ENCODE results near the gene ZIC1.

ZIC1 gene

DNA sequence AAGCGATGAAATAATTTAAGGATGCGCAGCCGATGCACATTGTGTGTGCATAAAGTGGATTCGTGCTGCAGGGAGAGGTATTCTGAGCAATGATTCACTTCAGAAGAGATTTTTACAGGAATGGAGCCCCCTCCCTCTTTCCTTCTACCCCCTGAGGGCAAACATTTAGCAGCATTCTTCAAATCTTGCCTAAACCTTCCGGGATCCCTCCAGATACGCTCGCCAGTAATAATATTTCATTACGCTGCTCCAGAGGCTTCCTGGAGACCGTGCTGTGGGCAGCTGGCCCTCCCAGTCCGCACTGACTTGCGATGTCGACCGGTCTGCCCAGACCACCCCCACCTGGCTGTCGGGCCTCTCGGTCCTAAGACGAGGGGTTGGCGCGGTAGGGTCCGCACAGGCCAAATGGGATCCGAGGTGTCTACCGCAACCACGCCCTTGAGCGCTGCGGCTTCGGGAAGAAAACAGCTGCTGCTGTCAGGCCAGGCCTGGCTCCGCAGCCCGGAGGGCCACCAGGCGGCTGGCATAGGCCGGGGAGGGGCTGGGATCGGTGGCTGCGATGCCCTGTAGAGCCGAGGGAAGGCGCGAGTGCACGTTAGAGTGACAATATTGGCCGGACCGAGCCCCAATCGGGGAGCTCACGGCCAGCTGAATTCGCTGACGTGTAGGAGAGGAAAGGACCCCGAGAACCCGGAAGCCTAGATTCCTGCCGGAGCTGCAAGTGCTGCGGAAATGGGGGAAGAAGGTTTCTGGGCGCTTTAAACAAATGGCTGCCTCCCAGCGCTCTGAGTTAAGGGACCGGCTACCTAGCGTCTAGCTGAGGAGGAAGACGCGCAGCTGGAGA is 17.2 kb upstream of the ZIC1 start:
- Histone ChIP-seq H3K4me3 (replicated peaks; ENCODE audit: low read depth, low read length) (no peak overlapping the region), H3K36me3 (ENCODE audit: control insufficient read depth, insufficient read depth, low read length) (no peaks in the 10 kb centered on the region), H3K27me3 (replicated peaks; ENCODE audit: control insufficient read depth, insufficient read depth, low read length) (no peaks in the 10 kb centered on the region; the same call in 1 of the 2 replicates)
- TF ChIP-seq CTCF (IDR thresholded peaks at IDR 0.05; ENCODE audit: insufficient read depth, low read length, poor library complexity, severe bottlenecking), result no peak
- DNase-seq (ENCODE audit: extremely low read depth, insufficient read length), result no peak

DNA sequence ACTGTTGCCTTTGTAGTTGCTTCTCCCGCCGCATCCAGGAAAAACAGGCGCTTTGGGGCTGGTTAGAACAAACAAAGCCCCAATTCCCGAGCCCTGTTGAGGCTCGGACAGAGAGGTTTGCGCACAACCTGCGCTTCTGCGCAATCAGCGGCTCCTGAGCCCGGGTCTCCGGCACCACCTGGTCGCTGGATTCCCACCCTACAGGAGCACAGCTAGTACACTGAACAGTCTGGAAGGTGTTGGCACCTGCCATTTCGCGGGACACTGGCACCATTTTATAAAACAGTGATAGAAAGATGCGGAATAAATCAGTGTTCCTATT is 16.6 kb upstream of the ZIC1 start:
- no peak for DNase-seq (ENCODE audit: extremely low read depth, insufficient read length)
- Histone ChIP-seq H3K27me3 (replicated peaks; ENCODE audit: control insufficient read depth, insufficient read depth, low read length) (no peaks in the 10 kb centered on the region; the same call in 1 of the 2 replicates), H3K4me3 (replicated peaks; ENCODE audit: low read depth, low read length) (no peak overlapping the region), H3K36me3 (ENCODE audit: control insufficient read depth, insufficient read depth, low read length) (no peaks in the 10 kb centered on the region)
- TF ChIP-seq CTCF (IDR thresholded peaks at IDR 0.05; ENCODE audit: insufficient read depth, low read length, poor library complexity, severe bottlenecking), result no peak

- no peak overlapping the region for H3K4me3 ChIP-seq (replicated peaks; ENCODE audit: low read depth, low read length)
- no peaks in the 10 kb centered on the region for H3K36me3 ChIP-seq (ENCODE audit: control insufficient read depth, insufficient read depth, low read length)
- no peak for DNase-seq (ENCODE audit: extremely low read depth, insufficient read length)
- TF ChIP-seq CTCF (IDR thresholded peaks at IDR 0.05; ENCODE audit: insufficient read depth, low read length, poor library complexity, severe bottlenecking), result no peak
- H3K27me3 ChIP-seq (replicated peaks; ENCODE audit: control insufficient read depth, insufficient read depth, low read length), result no peaks in the 10 kb centered on the region; the same call in 1 of the 2 replicates
Observed at GRCh38 chr3:147393261-147393942, 15.8 kb upstream of the ZIC1 start.

GRCh38 chr3:147393943-147394883 is 15.0 kb upstream of the ZIC1 start:
- H3K36me3 ChIP-seq (ENCODE audit: control insufficient read depth, insufficient read depth, low read length), result no peaks in the 10 kb centered on the region
- no peak overlapping the region for H3K4me3 ChIP-seq (replicated peaks; ENCODE audit: low read depth, low read length)
- no peak for DNase-seq (ENCODE audit: extremely low read depth, insufficient read length)
- no peak for TF ChIP-seq CTCF (IDR thresholded peaks at IDR 0.05; ENCODE audit: insufficient read depth, low read length, poor library complexity, severe bottlenecking)
- H3K27me3 ChIP-seq (replicated peaks; ENCODE audit: control insufficient read depth, insufficient read depth, low read length), result no peaks in the 10 kb centered on the region

DNA sequence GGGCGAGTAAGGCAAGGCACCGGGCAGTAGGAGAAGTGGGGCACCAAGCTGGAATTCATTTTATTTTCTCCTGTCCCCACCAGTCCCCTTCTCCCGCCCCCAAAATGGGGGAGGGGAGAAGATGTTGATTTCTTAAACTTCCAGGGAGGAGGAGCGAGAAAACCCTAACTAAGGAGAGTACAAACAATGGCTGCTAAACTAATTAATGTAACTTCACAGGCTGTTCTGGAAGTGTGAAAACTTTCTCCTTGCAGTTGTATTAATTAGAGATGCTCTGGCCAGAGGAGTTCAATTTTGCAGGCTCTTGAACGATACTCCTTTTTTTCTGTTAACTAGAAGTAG is 14.3 kb upstream of the ZIC1 start:
- no peak overlapping the region for H3K4me3 ChIP-seq (replicated peaks; ENCODE audit: low read depth, low read length)
- no peaks in the 10 kb centered on the region for H3K27me3 ChIP-seq (replicated peaks; ENCODE audit: control insufficient read depth, insufficient read depth, low read length)
- DNase-seq (ENCODE audit: extremely low read depth, insufficient read length), result no peak
- H3K36me3 ChIP-seq (ENCODE audit: control insufficient read depth, insufficient read depth, low read length), result no peaks in the 10 kb centered on the region
- no peak for TF ChIP-seq CTCF (IDR thresholded peaks at IDR 0.05; ENCODE audit: insufficient read depth, low read length, poor library complexity, severe bottlenecking)

All from GM06990 (cell line).